Measurements from ENCODE around the gene DIS3L2.

Gene DIS3L2

GRCh38 chr2:232385660-232386489 is 424.4 kb downstream of the DIS3L2 start:
- peak; percentile 10; the same call in 1 of the 3 replicates for ATAC-seq
- TF ChIP-seq SNAI2 (CRISPR knock-in tag; IDR thresholded peaks at IDR 0.05) (no peak), TOX (CRISPR knock-in tag; IDR thresholded peaks at IDR 0.05; ENCODE audit: borderline replicate concordance) (no peak), ISL1 (CRISPR knock-in tag; IDR thresholded peaks at IDR 0.05) (no peak), ESRRG (CRISPR knock-in tag; IDR thresholded peaks at IDR 0.05) (no peak), CSRNP3 (CRISPR knock-in tag; IDR thresholded peaks at IDR 0.05) (no peak), PPARA (CRISPR knock-in tag; IDR thresholded peaks at IDR 0.05; ENCODE audit: borderline replicate concordance) (no peak), GLIS3 (CRISPR knock-in tag; IDR thresholded peaks at IDR 0.05) (no peak), ARNTL (CRISPR knock-in tag; IDR thresholded peaks at IDR 0.05; ENCODE audit: borderline replicate concordance, low read depth) (no peak), ZNF565 (CRISPR knock-in tag; conservative IDR thresholded peaks at IDR 0.05; ENCODE audit: low read depth) (no peak), OSR1 (CRISPR knock-in tag; IDR thresholded peaks at IDR 0.05) (no peak), BACH2 (CRISPR knock-in tag; IDR thresholded peaks at IDR 0.05; ENCODE audit: borderline replicate concordance) (no peak), RARB (CRISPR knock-in tag; IDR thresholded peaks at IDR 0.05) (no peak), ZNF70 (CRISPR knock-in tag; IDR thresholded peaks at IDR 0.05) (no peak), POU6F1 (CRISPR knock-in tag; IDR thresholded peaks at IDR 0.05; ENCODE audit: borderline replicate concordance, low read depth) (no peak), CSDC2 (CRISPR knock-in tag; IDR thresholded peaks at IDR 0.05) (no peak), ZFP30 (CRISPR knock-in tag; IDR thresholded peaks at IDR 0.05) (no peak), CREB5 (CRISPR knock-in tag; IDR thresholded peaks at IDR 0.05; ENCODE audit: low read depth) (no peak)

GRCh38 chr2:232386490-232386739 is 424.9 kb downstream of the DIS3L2 start:
- TF ChIP-seq ARNTL (CRISPR knock-in tag; IDR thresholded peaks at IDR 0.05; ENCODE audit: borderline replicate concordance, low read depth) (no peak), ZFP3 (CRISPR knock-in tag; IDR thresholded peaks at IDR 0.05) (no peak), TOX (CRISPR knock-in tag; IDR thresholded peaks at IDR 0.05; ENCODE audit: borderline replicate concordance) (no peak), ZFP30 (CRISPR knock-in tag; IDR thresholded peaks at IDR 0.05) (no peak), RARB (CRISPR knock-in tag; IDR thresholded peaks at IDR 0.05) (no peak), ISL1 (CRISPR knock-in tag; IDR thresholded peaks at IDR 0.05) (no peak), PPARA (CRISPR knock-in tag; IDR thresholded peaks at IDR 0.05; ENCODE audit: borderline replicate concordance) (no peak), ZNF565 (CRISPR knock-in tag; conservative IDR thresholded peaks at IDR 0.05; ENCODE audit: low read depth) (no peak), ZNF70 (CRISPR knock-in tag; IDR thresholded peaks at IDR 0.05) (no peak), ZNF8 (CRISPR knock-in tag; IDR thresholded peaks at IDR 0.05) (no peak), PATZ1 (CRISPR knock-in tag; IDR thresholded peaks at IDR 0.05; ENCODE audit: borderline replicate concordance) (no peak), SNAI2 (CRISPR knock-in tag; IDR thresholded peaks at IDR 0.05) (no peak), ESRRG (CRISPR knock-in tag; IDR thresholded peaks at IDR 0.05) (no peak), GLIS3 (CRISPR knock-in tag; IDR thresholded peaks at IDR 0.05) (no peak), BACH2 (CRISPR knock-in tag; IDR thresholded peaks at IDR 0.05; ENCODE audit: borderline replicate concordance) (no peak), TCF4 (CRISPR knock-in tag; IDR thresholded peaks at IDR 0.05; ENCODE audit: borderline replicate concordance) (no peak), CSRNP3 (CRISPR knock-in tag; IDR thresholded peaks at IDR 0.05) (no peak)
- no peak for ATAC-seq

All from SK-N-SH treated with all-trans-retinoic acid at 6 μM for 48 hours (cell line).